Measurements from ENCODE around the gene COL19A1.

- TF ChIP-seq CTCF (IDR thresholded peaks at IDR 0.05) (peak in 2 of 6 experiments; percentile 17 to 18), POLR2A (IDR thresholded peaks at IDR 0.05) (no peak)
Observed at GRCh38 chr6:70210462-70210861, 344.1 kb downstream of the COL19A1 start.
